GM11168 (cell line): ENCODE data around the gene KRT7.
"Not testable (repeated sequence)": the region's sequence is repeated elsewhere in the genome, so short reads cannot be mapped to it uniquely, and the experiment has no call there.

Source experiments
- in situ Hi-C: fragments of 300-500 bp; cut with MboI; formaldehyde crosslinking; loops from one replicate; pipeline ENCODE4 v1.12.0; 2022; ENCODE audit warnings: low sequenced_read_pairs; ENCODE audit not compliant: unreplicated experiment

The KRT7 gene

DNA sequence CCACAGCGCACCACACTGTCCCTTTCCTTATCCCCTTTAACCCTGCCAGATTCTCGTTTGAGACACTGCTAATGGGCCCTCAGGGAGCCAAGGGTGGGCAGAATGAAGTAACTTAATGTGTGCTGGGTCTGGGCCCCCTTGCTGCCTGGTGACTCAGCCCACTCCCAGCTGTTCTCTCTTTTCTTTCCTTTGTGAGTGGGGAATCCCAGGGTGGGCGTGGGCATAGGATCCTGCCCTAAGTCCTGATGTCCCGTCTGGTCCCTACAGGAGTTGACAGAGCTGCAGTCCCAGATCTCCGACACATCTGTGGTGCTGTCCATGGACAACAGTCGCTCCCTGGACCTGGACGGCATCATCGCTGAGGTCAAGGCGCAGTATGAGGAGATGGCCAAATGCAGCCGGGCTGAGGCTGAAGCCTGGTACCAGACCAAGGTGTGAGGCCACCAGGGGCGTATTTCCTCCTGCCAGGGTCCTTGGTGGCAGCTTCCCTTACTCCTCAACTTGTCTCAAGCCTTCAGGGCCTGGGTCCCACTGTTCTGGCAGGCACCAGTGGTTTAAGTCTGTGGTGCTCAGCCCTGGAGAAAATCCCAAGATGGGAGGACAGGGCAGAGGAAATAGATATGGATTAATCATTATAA is 8.3 kb downstream of the KRT7 start:
- in situ Hi-C loops = no loop called here

GRCh38 chr12:52242442-52243258 is 9.6 kb downstream of the KRT7 start:
- in situ Hi-C loops = no loop called here

DNA sequence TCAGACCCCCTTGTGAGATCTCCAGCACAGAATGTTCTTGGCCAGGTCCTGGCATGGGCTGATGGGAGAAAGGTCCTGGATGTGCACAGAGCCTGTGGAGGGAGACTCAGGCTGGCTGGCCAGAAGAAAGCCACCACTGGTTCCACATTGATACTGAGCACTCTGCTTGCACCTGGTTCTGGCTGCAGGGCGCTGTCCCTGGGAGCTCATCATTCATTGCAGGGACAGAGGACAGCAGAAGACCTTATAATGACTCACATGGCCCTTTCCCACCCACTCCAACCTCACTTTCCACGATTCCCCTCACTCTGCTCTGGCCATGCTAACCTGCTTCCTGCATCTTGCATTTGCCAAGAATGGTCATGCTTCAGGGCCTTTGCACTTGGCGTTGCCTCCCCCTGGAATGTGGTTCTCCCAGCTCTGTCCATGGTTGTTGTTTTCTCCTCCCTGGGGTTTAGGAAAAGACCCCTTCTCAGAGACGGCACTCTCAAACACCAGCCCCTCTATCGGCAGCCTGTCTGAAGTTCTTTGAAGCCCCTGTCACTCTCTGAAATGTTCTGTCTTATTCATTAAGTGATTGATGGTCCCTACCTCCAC is 10.3 kb downstream of the KRT7 start:
- in situ Hi-C loops = no loop called here

- in situ Hi-C loops = no loop called here
Observed at GRCh38 chr12:52243856-52244614, 11.0 kb downstream of the KRT7 start.

DNA sequence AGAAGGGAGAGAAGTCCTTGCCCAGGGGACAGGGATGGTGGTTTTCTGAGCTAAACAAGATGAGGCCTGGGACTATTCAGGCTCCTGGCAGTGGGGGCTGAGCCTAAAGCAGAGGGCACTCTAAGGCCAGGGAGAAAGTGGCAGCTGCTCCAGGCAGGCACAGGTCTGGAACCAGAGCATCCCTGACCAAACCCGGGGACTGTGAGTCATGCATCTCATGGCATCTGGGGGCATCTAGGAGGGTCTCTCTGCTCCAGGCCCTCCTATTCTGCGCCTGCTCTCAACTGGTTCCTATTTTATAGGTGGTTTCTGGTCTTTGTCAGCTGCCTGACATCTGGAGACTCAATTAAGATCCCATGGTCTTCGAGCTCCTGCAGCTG is 11.6 kb downstream of the KRT7 start:
- in situ Hi-C loops = no loop called here

DNA sequence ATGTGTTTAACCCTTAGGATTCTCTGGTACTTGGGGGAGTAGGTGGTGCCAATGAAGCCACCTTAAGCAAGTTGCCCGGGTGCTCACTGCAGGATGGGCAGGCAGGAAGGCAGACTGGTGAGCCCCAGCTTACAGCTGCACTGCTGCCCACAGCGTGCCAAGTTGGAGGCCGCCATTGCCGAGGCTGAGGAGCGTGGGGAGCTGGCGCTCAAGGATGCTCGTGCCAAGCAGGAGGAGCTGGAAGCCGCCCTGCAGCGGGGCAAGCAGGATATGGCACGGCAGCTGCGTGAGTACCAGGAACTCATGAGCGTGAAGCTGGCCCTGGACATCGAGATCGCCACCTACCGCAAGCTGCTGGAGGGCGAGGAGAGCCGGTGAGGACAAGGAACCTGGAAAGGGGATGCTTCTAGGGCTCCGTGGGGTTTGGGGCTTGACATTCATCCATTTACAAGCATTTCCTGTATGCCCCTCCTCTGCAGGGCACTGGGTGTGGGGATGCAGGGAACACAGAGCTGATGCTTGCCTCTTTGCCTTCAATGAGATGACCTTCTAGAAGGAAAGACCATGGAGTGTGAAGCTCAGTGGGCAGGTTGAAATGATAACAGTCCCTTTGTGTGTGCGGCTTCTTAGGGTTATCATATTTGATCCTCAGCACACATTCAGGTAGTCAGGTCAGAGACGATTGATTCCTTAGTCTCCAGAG is 12.4 kb downstream of the KRT7 start:
- in situ Hi-C loops = no loop called here

DNA sequence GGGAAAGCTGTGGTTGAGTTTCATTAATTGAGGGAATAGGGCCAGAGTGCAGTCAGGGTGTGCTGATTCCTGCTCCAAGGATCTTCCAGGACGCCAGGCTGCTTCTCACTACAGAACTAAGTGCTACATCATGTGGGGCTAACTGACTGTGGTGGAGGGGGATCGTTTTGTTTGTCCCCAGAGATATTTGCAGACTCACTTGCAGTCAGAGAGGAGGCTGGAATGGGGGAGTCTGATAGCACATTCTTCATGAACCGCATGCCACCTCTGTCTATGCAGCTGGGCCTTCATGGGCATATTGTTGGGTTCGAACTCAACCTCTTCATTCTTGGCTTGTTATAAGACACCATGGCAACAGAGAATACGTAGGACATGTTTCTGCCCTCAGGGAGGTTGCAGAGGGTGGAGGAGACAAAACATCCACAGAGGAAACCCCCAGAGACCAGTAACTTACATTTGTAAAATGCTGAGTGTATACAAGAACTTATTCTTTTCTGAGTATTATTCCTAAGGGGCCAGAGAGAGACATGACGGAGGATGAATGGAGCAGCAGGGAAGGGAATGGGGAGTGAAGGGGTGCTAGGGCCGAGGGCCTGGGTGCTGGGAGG is 13.0 kb downstream of the KRT7 start:
- in situ Hi-C loops = no loop called here

DNA sequence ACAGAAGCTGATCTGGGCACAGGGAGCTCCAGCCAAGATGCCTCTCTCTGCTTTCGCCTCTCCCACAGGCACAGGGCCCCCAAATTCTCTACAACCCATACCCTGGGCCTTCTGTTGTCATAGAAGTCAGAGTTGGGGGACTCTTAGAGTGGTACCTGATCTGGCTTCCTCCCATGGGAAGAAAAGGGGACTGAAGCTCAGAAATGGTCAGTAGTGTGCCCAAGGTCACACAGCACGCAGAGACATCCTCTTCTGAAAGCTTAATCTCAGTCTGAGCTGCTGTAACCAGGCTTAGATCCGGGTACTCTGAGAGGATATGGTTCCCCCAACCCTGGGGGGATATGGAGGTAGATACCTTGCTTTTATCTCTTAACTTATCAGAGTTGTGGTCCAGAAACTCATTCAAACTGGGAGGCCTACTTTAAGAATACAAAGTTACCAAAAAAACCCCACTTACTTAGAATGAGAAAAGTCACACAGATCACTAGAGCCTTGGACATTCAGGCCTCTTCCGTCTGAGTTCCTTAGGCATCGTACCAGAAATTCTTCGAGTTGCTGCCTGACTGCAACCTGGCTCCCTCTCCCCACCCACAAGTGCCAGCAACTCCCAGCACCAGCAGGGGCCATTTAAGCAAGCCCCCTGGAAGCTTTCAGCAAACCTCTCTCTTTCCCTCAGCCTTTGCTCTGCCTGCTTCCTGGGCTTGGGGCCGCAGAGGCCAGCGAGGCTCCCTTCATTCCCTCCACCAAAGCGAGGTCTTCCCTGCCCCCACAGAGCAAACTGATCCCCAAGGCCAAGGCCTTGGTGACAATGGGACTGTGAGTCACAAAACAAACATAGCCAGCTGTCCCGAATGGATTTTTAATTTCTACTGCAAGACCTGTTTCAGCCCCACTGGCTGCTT is 13.9 kb downstream of the KRT7 start:
- in situ Hi-C loops = no loop called here

- in situ Hi-C loops = no loop called here
Observed at GRCh38 chr12:52247622-52248540, 14.8 kb downstream of the KRT7 start.

DNA sequence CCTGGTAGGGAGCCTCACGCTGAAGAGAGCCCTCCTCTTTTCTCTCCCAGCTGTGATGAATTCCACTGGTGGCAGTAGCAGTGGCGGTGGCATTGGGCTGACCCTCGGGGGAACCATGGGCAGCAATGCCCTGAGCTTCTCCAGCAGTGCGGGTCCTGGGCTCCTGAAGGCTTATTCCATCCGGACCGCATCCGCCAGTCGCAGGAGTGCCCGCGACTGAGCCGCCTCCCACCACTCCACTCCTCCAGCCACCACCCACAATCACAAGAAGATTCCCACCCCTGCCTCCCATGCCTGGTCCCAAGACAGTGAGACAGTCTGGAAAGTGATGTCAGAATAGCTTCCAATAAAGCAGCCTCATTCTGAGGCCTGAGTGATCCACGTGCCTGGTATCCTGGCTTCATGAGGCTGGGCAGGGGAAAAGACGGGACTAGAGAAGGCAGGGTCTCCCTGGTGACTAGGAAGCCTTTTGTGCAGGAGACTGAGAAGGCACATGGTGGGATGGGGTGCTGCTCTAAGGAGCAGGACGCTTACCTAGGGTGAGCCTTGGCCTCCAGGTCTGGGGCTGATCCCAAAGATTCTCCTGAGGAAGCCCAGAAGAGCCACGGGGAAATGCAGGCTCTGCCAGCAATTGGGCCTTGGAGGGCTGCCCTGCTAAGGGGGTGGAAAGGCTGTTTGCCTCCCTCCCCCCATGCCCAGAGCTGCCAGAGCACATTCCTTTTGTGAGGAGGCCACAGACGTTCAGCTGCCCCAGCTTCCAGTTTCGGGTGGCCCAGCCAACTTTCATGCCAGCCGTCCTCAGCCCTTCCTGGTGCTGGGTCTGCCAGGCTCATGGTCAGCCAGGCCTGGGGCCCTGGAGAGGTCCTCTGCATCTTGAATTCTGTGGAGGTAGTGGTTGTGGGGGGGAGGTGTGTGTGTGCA is 15.8 kb downstream of the KRT7 start:
- in situ Hi-C loops = no loop called here

DNA sequence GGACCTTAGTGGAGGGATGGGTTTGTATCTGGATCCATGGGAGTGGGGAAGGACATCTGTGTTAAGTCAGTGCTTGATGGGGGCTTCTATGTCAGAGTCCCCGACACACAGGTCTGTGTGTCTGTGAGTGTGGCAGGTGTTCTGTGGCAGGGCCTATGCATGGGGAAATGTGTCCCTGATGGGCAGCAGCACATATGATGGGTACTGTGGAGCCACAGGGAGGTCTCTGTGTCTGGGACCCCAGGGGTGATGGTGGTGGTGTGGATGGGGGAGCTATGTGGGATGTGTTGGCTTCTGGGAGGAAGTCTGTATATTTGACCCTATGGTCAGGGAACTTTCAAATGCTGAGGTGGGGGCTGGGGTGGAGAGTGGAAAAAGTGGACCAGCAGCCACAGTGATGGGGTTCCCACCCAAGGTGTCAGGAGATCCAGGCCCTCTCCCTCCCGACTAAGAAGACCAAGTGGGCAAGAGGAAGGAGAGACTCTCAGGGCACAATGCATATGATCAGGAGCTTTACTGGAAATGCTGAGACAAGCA is 16.5 kb downstream of the KRT7 start:
- in situ Hi-C loops = no loop called here

- in situ Hi-C loops = no loop called here
Observed at GRCh38 chr12:52250048-52250990, 17.3 kb downstream of the KRT7 start.

DNA sequence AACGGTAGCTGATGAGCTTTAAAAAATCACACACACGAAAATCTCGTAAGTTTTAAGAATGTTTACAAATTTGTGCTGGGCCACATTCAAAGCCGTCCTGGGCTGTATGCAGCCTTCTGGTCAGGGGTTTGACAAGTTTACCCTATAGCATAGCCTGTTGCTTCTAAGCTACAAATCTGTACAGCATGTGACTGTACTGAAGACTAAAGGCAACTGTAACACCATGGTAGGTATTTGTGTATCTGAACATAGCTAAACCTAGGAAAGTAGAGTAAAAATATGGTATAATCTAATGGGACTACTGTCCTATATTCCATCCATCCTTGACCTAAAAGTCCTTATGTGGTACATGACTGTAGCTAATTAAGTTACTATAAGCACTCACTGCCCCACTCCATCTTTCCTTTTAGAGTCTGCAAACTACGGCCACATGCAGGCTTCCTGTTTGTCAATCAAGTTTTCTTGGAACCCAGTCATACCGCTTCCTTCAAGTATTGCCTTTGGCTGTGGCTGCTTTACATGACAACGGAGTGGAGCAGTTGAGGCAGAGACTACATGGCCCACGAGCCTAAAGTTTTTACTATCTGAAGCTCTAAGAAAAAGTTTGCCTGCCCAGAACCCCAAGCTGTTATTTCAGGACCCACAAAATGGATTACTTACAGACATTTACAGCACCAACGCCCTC is 18.5 kb downstream of the KRT7 start:
- in situ Hi-C loops = no loop called here

- in situ Hi-C loops = not testable (repeated sequence)
Observed at GRCh38 chr12:52252175-52252615, 19.2 kb downstream of the KRT7 start.
